Measurements from ENCODE around the gene RPL12. TPM values are rescaled to one million over a fixed set of nuclear protein-coding genes. Genes with fewer than 3 reads are reported as not detected.
A peak's percentile ranks its signal among the peaks of the same experiment; 100 is the strongest.

RPL12 gene
- total RNA-seq, 4 donors from 2014 or later = 2,291 to 3,774 (median 2,862) TPM

- WGBS = 92% methylated on average over 15 of the region's 17 CpGs
- no peak overlapping the region for H3K27ac ChIP-seq
- no peak overlapping the region for H3K4me3 ChIP-seq
- no peak for DNase-seq (ENCODE audit: low spot score in 2 of 2)
- no peak for TF ChIP-seq POLR2A (IDR thresholded peaks at IDR 0.05)
- TF ChIP-seq EP300 (IDR thresholded peaks at IDR 0.05) = no peak
- no peak for TF ChIP-seq CTCF (IDR thresholded peaks at IDR 0.05)
- TF ChIP-seq POLR2AphosphoS5 (IDR thresholded peaks at IDR 0.05) = no peak
- peaks cover 60% of the 10 kb centered on the region for H3K36me3 ChIP-seq
- peaks cover 8% of the 10 kb centered on the region for H3K4me1 ChIP-seq
- H3K9me3 ChIP-seq = no peaks in the 10 kb centered on the region
- no peaks in the 10 kb centered on the region for H3K27me3 ChIP-seq
These were observed 6.1 kb upstream of the RPL12 start for GRCh38 chr9:127457191-127457878.

DNA sequence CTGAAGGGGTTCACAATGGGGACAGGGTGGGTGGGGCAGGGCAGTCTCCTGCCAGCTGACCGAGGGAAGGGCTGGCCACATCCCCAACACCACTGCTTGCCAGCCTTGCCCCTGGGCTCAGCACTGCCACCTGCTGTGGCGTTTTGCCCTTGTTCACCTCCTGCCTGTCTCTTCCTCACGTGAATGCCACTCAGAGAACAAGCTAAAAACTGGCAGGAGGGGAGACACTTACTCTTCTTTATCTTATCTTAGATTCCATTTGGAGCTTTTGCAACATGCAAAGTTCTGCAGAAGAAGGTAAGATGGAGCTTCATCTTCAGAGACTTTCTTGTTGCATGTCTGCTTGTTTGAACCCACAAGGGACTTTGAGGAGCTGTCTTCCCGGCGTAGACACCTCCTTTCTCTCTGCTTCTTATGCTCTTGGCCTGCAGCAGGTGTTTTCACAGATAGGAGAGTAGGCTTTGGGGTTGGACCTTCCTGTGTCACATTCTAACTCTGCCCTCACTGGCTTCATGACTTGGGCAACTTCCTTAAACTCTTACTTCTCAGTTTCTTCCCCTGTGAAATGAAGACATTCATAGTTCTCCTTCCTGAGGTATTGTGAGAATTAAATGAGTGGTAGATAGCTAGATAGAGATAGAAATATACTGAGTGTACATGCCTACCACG, 4.3 kb upstream of the RPL12 start:
- DNase-seq (ENCODE audit: low spot score in 2 of 2) = no peak
- Histone ChIP-seq H3K9me3 (no peaks in the 10 kb centered on the region), H3K27ac (no peak overlapping the region), H3K36me3 (peaks cover 43% of the 10 kb centered on the region), H3K27me3 (no peaks in the 10 kb centered on the region), H3K4me1 (peaks cover 17% of the 10 kb centered on the region), H3K4me3 (no peak overlapping the region)
- TF ChIP-seq POLR2A (IDR thresholded peaks at IDR 0.05) (no peak), CTCF (IDR thresholded peaks at IDR 0.05) (peak in 1 of 2 donors; percentile 23)
- 55% methylated on average over 6 of the region's 6 CpGs for WGBS

GRCh38 chr9:127452691-127453090, 1.5 kb upstream of the RPL12 start:
- no peaks in the 10 kb centered on the region for H3K27me3 ChIP-seq
- DNase-seq (ENCODE audit: low spot score in 2 of 2) = peak in 1 of 2 donors; percentile 78
- H3K4me1 ChIP-seq = peaks cover 40% of the 10 kb centered on the region
- peak overlapping the region; percentile 23 for H3K27ac ChIP-seq
- WGBS = 68% methylated on average over 3 of the region's 4 CpGs
- H3K36me3 ChIP-seq = peaks cover 48% of the 10 kb centered on the region
- TF ChIP-seq POLR2A (IDR thresholded peaks at IDR 0.05) (no peak), POLR2AphosphoS5 (IDR thresholded peaks at IDR 0.05) (no peak), EP300 (IDR thresholded peaks at IDR 0.05) (no peak), CTCF (IDR thresholded peaks at IDR 0.05) (no peak)
- H3K9me3 ChIP-seq = no peaks in the 10 kb centered on the region
- peak overlapping the region; percentile 94 for H3K4me3 ChIP-seq

DNA sequence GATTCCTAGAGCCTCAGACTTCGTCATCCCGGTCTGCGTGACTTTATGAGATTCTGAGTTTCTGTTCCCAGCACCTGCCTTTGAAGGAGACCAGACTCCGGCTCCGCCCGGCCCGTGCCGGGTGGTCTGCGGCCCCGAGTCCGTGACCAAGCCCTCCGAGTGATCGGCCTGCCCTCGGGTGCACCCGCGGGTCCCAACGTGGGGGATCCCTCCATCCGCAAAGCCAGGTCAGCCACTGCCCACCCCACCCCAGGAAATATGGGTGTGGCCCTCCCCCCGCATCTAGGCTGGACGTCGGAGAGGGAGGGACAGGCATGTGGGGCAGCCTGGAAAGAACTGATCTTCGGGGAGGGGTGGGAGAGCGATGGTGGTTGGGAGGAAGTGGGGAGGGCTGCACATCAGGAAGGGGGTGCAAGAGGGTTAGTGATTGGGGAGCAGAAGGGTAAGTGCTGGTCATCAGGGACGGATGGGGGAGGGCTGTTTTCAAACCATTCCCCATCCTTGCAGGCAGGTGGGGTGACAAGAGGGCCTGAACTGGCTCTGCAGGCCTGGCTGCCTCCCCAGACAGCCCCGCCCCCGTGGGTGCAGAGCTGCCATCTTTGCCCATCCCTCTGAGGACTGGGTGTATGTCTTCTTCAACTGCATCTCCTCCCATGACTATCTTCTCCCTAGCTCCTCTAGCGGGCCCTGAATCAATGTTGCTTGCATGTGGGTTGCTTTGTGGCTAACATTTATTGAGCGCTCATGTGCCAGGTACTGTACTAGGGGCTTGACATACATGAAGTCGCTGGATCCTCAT, 851 bp upstream of the RPL12 start:
- DNase-seq (ENCODE audit: low spot score in 2 of 2) = peak in 1 of 2 donors; percentile 79
- Histone ChIP-seq H3K27me3 (no peaks in the 10 kb centered on the region), H3K36me3 (peaks cover 48% of the 10 kb centered on the region), H3K4me1 (peaks cover 40% of the 10 kb centered on the region), H3K4me3 (peak overlapping the region; percentile 94), H3K9me3 (no peaks in the 10 kb centered on the region), H3K27ac (peak overlapping the region; percentile 94)
- TF ChIP-seq EP300 (IDR thresholded peaks at IDR 0.05) (no peak), POLR2A (IDR thresholded peaks at IDR 0.05) (no peak), CTCF (IDR thresholded peaks at IDR 0.05) (no peak)
- WGBS = 8% methylated on average over 29 of the region's 29 CpGs

DNA sequence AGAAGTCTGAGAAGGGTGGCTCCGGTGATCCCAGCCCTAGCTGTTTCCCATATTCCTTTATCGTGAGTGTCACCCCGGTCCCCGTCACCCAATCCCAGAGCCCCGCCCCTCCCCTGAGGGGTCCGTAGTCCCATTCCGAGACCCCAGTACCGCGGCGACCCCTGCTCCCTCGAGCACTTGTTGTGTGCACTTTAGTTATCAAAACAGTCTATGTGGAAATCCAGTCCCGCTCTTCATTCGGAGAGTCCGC, 327 bp upstream of the RPL12 start:
- TF ChIP-seq POLR2A (IDR thresholded peaks at IDR 0.05) = no peak
- no peak for TF ChIP-seq EP300 (IDR thresholded peaks at IDR 0.05)
- no peak for TF ChIP-seq POLR2AphosphoS5 (IDR thresholded peaks at IDR 0.05)
- TF ChIP-seq CTCF (IDR thresholded peaks at IDR 0.05) = no peak
- no peaks in the 10 kb centered on the region for H3K9me3 ChIP-seq
- H3K27me3 ChIP-seq = no peaks in the 10 kb centered on the region
- WGBS = 0% methylated on average over 13 of the region's 14 CpGs
- H3K36me3 ChIP-seq = peaks cover 50% of the 10 kb centered on the region
- peak overlapping the region; percentile 94 for H3K27ac ChIP-seq
- H3K4me1 ChIP-seq = peaks cover 40% of the 10 kb centered on the region
- peak overlapping the region; percentile 94 for H3K4me3 ChIP-seq
- DNase-seq (ENCODE audit: low spot score in 2 of 2) = no peak

Data from suprapubic skin (tissue), 4 donors.